NK-92 (cell line): Measurements from ENCODE around the gene RAB28.

Source experiments
- DNase-seq: peaks from one replicate; lab custom pipeline; 2025; ENCODE audit not compliant: unreplicated experiment; lab: John Stamatoyannopoulos, UW

RAB28 gene

DNA sequence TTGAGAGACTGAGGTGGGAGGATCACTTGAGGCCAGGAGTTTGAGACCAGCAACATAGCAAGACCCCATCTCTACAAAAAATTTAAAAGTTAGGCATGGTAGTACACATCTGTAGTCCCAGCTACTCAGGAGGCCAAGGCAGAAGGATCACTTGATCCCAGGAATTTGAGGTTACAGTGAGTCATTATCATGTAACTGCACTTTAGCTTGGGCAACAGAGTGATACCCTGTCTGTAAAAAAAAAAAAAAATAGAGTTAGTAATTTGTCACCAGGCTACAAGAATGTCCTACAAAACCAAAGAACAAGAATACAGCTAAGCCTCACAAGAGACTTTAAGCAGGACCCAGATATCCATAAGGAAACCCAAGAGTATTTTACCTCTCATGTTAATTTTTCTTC, 27.0 kb upstream of the RAB28 start:
- DNase-seq = no peak

DNA sequence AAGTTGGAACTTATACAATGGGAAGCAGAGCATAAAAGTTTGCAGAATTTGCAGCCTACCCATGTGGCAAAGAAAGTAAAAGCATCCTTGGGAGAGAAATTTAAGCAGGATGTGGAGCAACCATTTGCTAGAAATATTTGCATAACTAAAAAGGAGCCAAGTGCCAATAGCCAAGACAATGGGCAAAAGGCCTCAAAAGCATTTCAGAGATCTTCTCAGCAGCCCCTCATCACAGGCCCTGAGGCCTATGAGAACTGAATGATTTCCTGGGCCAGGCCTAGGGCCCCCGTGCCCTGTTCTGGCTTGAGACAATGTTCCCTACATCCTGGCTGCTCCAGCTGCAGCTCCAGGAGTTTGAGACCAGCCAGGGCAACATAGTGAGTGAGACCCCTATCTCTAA, 25.3 kb upstream of the RAB28 start:
- DNase-seq = no peak

DNA sequence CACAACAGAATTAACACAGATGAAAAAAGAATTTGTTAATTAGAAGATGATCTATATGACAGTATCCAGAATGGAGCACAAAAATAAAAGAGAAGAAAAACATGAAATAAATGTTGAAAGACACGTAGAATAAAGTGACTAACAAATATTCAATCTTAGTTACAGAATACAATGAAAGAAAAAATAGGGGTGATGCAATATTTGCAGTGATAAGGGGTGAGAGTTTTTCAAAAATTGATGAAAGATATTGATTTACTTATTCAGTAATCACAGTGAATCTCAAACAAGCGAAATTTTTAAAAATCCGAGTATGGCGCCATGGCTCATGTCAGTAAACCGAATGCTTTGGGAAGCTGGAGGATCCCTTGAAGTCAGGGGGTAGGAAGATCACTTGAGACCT, 20.2 kb upstream of the RAB28 start:
- DNase-seq = no peak

DNA sequence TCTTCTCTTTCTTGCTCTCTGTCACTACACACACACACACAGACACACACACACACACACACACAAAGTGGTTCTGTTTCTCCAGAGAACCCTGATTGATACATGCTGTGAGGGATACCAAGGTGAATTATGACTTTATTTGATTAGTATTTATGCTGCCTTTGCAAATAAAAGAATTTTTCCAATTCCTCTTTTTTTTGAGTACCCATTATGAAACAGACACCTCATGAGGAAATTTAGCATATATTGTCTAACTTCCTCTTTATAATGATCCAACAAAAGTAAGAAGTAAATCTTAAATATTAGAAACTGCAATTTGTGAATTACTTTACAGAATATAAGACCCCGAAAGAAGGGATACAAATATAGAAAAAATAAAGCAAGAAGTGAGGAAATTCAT, 14.3 kb upstream of the RAB28 start:
- no peak for DNase-seq

DNA sequence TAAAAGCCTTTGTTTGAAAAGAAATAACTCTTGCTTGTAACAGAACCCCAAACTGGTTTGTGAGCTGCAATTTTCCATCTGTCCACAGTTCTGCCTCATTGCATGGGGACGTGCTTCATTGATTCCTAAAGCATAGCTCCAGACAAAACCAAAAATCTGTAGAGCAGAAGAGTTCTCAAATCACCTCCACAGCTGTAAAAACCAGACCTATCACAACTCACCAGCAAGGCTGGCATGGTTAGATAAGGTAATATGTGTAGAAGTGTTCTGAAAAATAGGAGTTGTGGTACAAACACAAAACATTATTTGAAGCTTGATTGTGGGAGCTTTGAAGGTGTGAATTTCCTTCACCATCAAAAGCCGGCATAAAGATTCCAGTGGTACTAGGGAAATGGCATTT, 12.5 kb upstream of the RAB28 start:
- DNase-seq = no peak

DNA sequence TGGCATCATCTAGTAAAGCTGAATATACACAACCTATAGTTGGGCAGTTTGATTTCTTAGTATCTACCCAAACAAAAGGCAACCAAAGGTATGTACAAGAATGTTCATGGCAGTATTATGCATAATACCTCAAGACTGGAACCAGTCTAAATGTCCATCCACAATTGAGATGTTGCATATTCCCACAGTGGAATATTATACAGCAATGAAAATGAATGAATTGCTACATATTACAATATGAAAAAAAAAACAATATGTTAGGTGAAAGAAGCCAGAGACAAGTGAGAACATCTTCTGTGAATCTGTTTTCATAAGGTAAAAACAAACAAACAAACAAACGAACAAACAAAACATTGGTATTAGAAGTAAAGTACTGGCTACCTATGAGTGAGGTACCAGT, 11.6 kb upstream of the RAB28 start:
- no peak for DNase-seq

DNA sequence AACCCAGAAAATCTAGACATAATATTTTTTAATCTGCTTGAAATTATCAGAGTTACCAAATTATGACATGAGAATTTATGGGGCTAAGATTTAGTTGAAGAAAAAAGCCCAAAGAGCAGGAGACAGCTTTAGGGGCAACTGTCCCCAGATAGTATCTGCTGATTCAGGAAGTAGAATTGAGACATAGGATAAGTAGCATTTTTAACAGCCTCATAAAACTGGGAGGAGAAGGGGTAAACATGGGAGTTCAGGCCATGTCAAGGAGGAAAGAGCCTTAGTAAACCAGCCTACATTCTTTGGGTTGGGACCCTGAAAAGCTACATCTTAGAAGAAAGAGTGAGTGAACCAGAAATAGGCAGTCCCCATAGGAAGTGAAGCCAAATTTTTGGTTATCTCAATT, 9.7 kb upstream of the RAB28 start:
- no peak for DNase-seq

DNA sequence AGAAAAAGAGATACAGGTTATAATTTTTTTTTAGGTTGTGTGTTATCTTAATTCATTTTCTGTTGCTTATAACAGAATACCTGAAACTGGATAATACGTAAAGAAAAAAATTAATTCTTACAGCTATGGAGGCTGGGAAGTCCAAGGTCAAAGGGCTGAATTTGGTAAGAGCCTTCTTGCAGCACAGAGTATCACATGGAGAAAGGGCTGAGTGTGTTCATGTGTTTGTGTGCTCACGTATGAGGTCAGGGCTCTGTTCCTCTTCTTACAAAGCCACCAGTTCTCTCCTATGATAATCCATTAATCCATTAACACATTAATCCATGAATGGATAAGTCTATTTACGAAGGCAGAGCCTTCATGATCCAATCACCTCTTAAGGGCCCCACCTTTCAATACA, 8.6 kb upstream of the RAB28 start:
- no peak for DNase-seq

DNA sequence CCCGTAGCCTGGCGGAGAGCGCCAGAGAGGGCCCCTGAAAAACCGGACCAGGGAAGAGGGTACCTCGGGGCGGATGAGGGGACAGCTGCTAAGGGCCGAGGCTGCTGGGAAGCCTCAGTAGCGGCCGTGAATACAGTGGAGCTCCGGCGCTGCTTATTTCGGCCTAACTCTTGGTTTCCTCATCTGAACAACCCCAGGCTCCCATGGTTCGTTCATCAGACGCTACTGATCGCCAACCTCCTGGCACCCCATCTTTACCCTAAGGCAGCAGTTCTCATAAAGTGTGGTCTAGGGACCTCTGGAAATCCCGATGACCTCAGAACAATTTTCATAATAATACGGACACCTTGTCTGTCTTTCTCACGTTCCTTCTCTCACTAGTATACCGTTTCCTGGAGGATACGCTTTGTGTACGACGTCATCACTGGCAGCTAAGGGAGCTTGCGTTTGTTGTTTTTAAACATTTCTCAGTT, 645 bp upstream of the RAB28 start:
- no peak for DNase-seq

DNA sequence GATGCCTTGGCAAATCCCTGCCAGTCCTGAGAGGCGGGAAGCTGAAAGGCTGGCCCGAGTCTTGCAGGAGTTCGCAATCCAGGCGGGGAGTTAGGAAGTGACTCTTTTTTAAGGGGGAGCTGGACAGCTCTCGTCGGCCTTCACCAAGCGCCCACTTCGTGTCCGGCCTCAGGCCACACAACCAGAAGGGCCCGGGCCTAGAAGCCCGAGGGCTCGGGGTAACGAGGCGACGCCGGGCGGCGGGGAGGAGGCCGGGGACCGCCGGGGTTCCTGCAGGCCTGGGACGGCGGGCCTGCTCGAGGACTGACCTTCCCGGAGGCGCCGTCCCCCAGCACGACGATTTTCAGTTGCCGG, 395 bp downstream of the RAB28 start:
- no peak for DNase-seq

DNA sequence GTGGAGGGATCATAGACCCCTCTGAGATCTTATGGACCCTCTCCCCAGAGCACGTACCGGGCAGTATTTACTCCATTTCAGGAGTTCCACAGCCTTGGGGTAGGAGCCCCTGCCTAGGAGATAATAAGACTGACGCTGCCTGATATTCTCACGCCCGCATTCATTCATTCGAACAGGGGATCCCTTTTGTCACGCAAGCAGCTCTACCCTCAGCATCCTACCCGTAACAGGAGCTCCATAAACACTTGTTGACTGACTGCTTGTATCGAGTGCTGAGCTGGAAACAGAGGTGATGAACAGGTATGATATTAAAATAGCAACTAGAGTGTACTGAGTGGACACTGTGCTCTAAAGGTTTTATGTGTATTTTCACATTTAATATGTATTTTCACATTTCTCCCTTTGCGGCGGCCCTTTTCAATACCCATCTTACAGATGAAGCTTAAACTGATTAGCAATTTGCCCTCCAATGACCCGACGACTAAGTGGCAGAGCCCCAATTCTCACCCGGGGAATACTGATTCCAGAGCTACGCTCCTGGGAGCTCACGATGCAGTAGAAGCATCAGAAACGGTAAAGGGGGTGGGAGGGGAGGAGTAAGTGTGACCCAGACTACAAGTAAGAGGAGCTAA, 888 bp downstream of the RAB28 start:
- DNase-seq = no peak

DNA sequence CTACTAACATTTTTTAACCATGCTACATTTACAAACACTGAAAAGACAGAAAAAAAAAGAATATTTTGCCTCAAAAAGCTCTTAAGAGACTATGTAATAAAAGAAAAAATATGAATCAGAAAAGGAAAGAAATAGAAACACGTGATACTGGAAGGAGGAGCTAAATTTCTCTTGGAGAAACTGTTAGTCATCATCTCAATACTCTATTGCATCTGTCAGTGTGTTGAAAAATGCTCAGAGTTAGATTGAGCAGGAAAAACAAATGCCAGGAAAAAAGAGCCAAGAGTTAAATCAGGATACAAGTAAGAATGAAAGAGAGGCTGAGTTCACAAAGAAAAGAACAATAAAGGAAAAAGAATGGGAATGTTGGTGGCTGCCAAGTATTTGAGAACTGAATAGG, 2.6 kb downstream of the RAB28 start:
- DNase-seq = no peak

DNA sequence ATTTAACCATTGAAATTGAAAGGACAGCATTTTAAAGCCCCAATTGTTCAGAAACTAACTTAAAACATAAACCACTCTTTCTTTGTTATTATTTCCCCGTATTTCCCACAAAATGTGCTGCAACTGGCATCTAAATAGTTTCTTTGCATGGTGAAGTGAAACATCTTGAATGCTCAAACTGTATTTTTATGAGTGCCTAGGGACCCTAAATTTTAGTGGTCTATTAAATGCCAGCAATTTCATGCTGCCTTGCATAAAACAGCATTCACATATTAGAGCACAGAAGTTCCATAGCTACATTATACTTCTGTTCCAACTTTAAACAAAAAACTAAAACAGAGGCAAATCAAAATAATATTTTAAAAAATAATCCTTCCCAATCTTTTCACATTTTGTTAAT, 5.4 kb downstream of the RAB28 start:
- DNase-seq = no peak

DNA sequence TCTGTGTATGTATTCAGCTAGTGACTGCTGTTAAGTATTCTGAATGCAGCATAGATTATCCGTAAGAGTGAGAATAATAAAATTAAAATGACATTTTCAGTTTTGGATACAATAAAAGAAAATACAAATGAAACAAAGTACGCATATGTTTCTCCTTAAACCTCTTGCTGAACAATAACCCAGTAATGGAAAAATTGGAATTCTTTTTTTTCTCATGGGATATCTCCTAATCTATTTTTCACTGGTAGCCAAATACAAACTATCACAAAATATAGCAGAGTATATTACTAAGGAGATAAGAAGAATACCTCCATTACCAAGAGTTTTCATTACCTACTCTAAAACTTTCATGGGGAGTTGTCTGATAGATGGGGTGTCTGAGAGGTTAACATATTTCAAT, 6.0 kb downstream of the RAB28 start:
- DNase-seq = no peak

DNA sequence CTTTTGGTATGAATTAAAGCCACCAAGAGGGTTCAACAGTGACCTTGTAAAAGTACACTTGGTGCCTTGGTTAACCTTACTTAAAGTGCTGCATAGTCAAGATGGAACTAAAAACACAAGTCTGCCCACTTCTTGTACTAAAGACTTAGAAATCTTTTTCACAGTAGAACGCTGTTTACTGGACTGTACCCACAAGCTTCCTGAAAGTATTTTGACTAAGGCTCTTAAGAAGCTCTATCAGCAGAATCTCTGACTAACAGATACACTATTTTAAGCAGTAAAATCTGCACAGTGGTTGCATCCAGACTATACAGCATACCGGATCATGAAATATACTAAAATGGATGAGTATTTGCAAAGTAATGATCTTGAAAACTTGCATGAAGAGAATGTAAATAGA, 7.2 kb downstream of the RAB28 start:
- DNase-seq = no peak

DNA sequence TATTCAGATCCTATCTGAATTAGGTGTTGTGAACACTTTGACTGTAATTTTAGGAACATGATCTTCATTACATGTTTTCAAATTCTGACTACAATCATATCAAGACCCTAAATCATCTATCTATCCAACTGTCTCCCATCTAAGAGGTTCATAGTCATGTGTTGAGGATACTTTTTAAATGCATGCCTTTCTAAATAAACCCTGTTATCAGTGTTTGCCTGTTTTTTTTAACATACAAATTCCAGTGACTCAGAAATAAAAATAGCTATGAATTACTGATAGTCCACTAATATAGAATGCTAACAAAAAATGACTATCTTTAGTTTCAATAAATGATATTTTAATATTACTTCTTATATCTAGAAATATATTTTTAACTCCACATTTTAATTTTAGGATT, 8.0 kb downstream of the RAB28 start:
- no peak for DNase-seq

DNA sequence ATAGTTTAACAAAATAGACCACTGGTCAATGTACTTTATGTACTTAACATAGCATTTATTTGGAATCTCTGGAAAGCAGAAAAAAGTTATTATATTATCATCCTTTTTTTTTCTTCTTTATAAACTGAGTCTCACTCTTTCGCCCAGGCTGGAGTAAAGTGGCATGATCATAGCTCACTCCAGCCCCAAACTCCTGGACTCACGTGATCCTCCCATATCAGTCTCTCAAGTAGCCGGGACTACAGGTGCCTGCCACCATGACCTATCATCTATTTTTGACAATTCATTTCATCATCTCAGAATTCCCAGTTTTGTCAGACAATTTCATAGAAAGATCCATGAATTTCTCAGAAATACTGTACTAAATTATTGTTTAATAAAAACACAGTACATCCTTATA, 12.7 kb downstream of the RAB28 start:
- no peak for DNase-seq

DNA sequence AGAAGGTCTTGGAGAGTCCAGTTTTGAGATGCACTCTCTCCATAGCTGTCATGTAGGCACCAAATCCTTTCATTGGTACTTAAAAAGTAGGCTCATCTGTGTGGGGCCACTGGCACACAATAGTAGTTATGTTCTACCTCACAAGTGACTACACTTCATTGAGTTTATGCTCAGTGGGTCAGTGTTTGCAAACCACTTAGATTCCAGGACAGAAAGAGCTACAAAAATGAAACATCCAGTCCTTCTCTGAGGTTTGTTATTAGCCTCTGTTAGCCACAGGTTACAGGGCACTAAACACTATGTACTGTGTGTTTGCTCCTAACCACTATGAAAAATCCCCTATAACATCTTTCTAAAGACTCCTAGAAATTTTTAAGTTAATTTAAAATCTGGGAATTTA, 13.8 kb downstream of the RAB28 start:
- DNase-seq = no peak

DNA sequence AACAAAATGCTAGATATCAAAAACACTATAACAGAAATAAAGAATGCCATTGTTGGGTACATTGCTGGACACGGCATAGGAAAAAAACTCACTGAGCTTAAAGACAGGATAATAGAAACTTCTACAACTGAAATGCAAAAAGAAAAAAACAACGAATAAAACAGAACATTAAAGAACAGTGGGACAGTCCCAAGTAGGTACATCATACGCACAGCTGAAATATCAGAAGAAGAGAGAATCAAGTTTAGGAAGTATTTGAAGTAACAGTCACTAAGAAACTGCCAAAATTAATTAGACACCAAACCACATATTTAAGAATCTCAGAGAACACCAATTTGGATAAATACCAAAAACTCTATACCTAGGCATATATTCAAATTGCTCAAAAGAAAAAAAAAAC, 19.2 kb downstream of the RAB28 start:
- no peak for DNase-seq

DNA sequence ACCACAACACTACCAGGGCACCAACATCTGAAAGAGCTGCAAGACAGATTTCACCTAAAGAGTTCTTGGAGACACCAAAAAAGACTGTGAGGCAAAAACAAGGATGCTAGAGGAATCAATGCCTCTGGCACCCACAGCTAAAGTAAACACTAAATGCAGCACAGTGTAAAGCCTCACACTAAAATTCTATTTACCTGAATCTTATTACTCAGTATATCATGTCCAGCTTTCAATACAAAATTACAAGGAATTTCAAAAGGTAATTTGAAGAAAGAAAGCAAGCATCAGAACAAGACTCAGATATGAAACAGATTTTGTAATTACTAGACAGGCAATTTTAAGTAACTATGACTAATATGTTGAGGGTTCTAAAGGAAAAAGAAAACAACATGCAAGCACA, 19.6 kb downstream of the RAB28 start:
- DNase-seq = no peak

DNA sequence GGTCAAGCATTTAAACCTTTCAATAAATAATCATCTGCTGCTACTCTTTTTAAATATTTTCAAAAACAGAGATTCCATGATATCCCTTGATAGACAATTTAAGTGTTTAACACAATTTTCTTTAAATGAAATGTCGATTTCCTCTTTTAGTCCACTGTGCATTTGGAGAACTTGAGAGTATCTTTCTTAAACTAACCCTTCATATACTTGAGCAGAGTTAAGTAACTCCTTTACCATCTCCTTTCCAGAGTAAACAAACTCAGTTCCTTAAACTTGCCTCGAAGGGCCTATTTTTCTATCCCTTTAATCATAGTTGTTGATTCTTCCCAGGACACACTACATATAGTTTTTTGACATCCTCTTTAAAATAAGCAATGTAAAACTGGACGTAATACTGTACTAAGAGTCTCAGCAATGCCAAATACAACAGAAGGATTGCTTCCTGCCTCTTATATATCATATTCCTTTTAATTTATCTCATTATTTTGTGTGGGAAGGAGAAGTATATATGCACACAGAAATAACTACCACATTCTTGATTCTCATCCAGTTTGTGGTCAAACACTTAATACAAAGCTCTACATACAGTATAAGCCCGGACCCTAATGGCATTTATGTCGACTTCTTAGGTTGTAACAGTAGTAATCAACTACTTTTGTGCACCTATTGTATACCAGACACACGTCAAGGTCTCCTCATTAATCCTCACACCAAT, 22.8 kb downstream of the RAB28 start:
- no peak for DNase-seq

DNA sequence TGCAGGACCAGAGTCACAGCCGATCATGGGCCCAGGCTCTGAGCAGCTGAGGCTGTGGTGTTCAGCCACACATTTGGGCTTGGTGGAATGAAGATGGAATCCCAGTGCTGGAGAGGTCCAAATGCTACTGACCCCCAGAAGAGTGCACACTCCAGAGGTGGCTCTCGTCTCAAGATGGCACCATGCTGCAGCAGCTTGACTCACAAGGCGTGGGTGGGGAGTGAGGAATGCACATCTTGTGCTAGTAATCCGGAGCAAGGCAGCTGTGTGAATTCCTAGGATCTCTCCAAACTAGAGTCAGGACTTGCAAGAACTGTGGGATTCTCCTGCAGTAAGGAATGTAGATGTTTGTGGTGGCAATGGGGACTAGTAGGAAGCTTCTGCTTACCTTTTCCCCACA, 28.7 kb downstream of the RAB28 start:
- DNase-seq = no peak

DNA sequence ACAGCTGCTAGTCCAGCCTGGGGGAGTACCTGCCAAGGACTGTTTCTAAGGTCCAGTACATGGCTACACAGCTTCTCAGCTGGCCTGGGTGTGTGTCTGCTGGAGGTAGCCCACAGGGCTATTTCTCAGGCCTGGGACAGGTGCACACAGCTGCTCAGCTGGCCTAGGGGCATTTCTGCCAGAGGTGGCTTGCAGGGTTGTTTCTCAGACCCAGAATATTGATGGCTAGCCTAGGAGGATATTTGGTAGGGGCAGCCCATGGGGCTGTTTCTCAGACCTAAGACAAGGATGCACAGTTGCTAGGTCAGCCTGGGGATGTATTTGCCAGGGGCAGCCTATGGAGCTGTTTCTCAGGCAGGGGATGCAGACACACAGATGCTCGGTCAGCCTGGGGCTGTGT, 29.4 kb downstream of the RAB28 start:
- DNase-seq = no peak
